Measurements from ENCODE around the gene RNF11.

DNA sequence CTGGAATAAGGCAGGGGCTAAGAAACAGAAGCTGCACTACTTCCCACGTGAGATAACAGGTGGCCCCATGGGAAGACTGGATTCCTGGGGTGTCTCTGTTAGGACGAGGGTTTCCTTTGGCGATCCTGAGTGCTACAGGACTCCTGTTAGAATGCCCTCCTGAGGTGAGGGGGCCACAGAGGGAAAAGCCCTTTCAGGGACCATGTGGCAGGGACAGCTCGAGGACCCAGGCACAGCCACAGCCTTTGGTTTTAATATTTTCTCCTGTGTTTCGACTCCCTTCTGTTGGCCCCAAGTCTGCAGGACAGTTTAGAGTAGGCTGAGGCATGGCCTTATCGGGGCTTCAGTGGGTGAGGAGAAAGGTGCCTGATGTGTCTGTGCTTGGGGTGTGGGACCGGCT lies 81.7 kb downstream of the RNF11 start:
- TF ChIP-seq, protein P1, sequence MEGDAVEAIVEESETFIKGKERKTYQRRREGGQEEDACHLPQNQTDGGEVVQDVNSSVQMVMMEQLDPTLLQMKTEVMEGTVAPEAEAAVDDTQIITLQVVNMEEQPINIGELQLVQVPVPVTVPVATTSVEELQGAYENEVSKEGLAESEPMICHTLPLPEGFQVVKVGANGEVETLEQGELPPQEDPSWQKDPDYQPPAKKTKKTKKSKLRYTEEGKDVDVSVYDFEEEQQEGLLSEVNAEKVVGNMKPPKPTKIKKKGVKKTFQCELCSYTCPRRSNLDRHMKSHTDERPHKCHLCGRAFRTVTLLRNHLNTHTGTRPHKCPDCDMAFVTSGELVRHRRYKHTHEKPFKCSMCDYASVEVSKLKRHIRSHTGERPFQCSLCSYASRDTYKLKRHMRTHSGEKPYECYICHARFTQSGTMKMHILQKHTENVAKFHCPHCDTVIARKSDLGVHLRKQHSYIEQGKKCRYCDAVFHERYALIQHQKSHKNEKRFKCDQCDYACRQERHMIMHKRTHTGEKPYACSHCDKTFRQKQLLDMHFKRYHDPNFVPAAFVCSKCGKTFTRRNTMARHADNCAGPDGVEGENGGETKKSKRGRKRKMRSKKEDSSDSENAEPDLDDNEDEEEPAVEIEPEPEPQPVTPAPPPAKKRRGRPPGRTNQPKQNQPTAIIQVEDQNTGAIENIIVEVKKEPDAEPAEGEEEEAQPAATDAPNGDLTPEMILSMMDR (IDR thresholded peaks at IDR 0.05; ENCODE audit: insufficient read depth, low read length): no peak
- TF ChIP-seq, protein P2, sequence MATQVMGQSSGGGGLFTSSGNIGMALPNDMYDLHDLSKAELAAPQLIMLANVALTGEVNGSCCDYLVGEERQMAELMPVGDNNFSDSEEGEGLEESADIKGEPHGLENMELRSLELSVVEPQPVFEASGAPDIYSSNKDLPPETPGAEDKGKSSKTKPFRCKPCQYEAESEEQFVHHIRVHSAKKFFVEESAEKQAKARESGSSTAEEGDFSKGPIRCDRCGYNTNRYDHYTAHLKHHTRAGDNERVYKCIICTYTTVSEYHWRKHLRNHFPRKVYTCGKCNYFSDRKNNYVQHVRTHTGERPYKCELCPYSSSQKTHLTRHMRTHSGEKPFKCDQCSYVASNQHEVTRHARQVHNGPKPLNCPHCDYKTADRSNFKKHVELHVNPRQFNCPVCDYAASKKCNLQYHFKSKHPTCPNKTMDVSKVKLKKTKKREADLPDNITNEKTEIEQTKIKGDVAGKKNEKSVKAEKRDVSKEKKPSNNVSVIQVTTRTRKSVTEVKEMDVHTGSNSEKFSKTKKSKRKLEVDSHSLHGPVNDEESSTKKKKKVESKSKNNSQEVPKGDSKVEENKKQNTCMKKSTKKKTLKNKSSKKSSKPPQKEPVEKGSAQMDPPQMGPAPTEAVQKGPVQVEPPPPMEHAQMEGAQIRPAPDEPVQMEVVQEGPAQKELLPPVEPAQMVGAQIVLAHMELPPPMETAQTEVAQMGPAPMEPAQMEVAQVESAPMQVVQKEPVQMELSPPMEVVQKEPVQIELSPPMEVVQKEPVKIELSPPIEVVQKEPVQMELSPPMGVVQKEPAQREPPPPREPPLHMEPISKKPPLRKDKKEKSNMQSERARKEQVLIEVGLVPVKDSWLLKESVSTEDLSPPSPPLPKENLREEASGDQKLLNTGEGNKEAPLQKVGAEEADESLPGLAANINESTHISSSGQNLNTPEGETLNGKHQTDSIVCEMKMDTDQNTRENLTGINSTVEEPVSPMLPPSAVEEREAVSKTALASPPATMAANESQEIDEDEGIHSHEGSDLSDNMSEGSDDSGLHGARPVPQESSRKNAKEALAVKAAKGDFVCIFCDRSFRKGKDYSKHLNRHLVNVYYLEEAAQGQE (IDR thresholded peaks at IDR 0.05; ENCODE audit: insufficient replicate concordance, low read depth): no peak
- no peak for TF ChIP-seq POLR2AphosphoS5 (IDR thresholded peaks at IDR 0.05; ENCODE audit: low read depth)

All from HL-60 (cell line).